NCI-H748 treated with DMSO at 0.1 percent for 48 hours (cell line): ENCODE measurements around the gene TRIP10.

Source experiments
- DNase-seq: peaks from one replicate; lab custom pipeline; 2025; lab: John Stamatoyannopoulos, UW

TRIP10 gene

DNA sequence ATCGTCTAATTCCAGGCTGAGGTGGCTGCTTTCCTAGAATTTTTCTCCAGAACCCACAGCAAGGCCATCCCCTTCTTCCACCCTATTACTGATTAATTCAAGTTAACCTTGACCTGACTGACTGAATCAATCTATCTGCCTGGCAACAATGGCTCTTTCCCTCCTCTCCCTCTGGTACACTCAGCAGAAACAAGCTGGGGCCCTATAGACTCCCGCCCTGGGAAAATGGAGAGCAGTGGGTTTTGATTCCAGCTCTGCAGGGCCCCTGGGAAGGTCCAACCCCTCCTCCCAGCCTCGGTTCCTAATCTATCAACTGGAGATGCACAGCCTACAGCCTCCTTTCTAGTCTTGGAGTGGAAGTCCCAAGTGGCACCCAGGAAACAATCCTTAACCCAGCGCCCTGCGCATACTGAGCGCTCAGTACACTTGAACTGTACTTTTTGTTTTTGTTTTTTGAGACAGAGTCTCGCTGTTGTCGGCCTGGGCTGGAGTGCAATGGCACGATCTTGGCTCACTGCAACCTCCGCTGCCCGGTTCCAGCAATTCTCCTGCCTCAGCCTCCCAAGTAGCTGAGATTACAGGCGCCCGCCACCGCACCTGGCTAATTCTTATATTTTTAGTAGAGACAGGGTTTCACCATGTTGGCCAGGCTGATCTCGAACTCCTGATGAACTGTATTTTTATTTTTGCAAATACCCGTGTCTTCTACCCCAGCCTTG, 13.8 kb upstream of the TRIP10 start:
- no peak for DNase-seq

DNA sequence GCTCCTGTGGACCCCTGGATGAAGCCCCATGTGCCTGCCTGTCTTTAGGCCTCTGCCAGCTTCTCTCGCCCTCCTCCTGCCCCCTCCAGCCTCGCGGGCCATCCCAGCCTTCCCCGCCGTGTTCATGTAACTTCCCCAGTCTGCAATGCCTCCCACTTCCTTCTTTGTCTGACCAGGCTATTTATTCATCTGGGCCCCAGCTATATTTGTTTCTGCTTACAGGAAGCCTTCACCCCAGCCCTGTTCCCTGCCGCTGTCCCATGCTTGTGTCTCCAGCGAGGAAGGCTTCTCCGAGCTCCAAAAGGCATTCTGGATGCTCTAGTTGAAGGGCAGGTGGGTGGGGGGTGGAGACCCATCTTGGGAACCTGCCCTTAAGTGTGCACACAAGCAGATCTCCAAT, 11.1 kb upstream of the TRIP10 start:
- DNase-seq = no peak

DNA sequence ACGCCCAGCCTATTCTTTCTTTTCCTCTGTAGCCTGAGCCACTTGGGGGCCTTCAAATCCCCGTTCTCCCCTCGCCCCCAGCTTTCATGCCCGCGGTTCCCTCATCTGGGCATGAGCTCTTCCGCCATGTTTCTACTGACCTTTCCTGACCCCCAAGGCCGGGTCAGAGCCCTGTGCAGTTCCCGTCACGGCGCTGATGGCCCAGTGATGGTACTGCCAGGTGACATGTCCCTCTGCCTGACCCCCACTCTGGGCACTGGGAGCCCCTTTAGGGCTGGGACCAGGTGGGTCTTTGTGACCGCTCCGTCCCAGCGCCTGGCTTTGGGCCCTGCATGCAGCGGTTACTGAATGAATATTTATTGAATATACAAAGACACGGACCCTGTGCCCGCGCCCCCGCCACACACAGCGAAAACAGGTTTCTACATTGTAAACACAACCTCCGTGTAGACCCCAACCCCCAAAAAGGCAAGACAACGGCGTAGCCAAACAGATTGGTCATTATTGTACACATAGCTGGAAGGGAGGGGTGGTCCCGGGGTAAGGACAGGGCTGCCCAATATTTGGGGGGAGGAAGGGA, 9.8 kb upstream of the TRIP10 start:
- DNase-seq = no peak

DNA sequence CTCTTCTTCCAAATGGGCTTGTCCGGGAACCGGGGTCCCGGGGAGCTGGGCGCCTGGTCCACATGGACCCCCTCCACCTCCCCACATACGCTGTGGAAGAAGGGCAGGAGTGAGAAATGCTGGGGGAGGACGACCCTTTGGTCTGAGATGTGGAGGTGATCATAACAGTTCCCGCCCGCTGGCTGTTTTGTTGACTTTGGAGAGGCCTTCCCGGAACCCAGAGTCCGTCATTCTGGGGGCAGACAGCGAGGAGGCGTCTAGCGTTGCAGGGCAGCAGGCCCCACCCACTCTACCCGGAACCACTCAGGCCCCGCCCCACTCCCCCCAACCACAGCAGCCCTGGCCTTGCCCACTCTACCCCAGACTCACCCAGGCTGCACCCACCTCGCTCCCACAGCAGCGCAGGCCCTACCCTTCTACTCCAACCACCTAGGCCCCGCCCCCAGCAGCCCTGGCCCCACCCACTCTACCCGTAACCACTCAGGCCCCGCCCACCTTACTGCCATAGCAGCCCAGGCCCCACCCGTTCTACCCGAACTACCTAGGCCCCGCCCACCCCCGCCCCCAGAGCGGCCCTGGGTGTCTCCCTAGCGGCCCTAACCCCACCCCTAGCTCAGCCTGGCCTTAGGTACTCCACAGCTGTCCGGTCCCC, 9.2 kb upstream of the TRIP10 start:
- no peak for DNase-seq

DNA sequence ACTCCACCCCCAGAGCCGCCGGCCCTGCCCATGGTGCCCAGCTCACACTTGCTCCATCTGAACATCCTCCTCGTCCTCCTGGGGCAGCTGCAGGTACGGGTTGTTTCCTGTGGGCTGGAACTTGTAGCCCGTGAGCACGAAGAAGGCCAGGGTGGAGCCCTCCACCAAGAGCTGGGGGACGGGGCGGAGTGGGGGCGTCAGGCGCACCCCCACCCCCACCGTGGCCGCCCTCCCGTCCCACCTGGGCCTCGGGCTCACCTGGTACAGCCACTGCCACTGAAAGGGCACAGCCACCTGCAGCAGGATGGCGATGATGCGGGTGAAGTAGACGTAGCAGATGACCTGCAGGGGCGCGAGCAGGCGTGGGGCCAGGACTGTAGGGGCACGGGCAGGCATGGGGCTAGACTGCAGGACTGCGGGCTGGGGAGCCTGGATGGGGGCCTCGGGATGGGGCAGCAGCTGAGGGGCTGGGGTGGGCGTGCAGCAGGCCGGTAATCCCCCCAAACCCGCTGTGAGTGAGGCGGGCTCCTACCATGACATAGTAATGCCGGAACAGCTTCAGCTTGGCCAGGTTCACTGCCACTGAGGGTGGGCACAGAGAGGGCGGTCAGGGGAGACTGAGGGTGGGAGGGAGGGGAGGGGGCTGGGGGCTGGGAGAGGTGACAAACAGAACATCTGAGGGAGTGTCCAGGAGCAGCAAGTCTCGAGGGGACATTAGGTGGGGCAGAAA, 8.4 kb upstream of the TRIP10 start:
- no peak for DNase-seq

DNA sequence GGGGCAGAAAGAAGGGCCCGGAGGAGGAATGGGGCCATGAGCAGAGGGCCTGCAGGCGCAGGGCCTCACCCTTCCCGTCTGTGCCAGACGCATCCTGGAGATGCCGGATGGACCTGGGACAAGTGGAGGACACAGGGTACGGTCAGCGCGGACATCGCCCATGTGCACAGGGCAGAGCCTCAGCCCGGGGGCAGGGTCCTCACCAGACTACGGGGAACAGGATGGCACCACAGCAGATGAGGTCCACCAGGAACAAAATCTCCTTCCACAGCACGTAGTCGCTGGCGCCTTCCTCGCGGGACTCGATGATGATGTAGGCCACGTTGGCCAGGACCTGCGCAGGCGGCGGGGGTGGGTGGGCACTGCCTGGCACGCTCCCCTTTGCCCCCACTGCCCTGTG, 7.7 kb upstream of the TRIP10 start:
- no peak for DNase-seq

DNA sequence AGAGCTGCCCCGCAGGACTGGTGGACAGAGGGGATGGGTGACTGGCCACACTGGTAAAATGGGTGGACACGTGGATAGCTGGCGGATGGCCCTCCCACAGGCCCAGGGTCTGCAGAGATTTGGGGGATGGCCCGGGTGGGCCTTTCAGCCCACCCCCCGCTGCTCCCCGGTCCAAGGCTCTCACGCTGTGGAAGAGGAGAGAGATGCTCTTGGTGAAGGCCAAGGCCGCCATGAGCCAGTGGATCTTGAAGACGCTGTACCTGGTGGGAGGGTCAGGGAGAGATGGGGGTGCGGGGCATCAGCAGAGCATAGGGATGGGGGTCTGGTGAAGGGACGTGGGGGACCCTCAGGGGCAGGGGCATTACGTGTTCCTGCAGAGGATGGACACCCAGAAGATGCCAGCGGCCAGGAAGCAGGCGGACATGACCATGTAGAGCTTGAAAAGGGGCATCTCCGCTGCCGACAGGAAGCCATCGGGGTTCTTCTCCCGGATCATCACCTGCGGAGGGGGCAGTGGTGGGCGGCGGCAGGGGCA, 6.6 kb upstream of the TRIP10 start:
- DNase-seq = no peak

DNA sequence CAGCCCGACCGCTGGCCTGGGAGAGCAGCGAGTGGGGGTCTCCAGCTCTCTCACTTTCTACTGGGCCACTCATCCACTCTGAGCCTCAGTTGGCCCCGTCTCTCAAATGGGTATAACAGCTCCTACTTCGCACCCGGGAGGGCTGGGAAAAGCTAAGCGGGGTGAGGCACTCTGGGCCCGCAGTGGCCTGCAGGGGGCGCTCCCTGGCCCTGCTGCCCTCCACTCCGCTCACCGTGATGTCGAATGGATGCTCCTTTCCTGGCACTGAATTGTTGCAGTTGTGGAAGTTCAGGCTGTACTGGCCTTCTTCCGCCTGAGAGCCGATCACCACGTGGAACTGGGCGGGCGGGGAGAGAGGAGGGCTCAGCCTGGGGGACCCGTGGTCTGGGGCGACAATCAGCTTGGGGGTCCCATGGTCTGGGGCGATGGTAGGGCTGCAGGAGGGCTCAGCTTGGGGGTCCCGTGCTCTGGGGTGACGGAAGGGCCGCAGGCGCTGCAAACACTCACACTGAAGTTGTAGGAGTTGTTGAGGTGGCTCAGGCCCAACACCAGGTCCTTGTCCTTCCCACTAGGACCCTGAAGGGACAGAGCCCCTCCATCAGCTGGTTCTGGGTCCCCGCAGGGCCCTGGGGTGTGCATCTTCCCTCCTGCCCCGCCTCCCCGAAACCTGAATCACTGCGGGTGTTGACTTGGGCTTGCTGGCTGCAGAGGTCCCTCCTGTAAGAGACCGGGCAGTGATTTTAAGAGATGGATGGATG, 6.0 kb upstream of the TRIP10 start:
- no peak for DNase-seq

DNA sequence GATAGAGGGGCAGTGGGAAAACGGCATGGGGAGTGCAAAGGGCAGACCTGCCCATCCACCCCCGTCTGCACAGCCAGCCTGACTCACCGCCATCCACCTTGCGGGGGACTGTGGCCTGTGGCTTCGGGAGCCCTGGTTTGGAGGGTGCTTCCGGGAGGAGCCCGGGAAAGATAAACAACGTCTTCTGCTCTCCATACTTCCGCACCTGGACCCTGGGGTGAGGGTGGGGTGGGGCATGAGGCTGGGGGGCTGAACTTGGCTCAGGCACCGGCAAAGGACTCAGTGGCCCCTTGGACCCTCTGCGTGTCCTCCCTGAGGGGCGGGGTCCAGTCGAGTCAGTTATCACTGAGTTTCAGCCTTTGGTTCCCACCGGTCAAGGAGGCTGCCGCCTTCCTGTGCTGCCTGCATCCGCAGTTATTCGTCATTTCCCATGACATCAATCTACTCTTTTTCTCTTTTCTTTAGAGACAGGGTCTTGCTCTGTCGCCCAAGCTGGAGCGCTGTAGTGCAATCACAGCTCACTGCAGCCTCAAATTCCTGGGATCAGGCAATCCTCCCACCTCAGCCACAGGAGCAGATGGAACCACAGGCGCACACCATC, 5.3 kb upstream of the TRIP10 start:
- DNase-seq = no peak

DNA sequence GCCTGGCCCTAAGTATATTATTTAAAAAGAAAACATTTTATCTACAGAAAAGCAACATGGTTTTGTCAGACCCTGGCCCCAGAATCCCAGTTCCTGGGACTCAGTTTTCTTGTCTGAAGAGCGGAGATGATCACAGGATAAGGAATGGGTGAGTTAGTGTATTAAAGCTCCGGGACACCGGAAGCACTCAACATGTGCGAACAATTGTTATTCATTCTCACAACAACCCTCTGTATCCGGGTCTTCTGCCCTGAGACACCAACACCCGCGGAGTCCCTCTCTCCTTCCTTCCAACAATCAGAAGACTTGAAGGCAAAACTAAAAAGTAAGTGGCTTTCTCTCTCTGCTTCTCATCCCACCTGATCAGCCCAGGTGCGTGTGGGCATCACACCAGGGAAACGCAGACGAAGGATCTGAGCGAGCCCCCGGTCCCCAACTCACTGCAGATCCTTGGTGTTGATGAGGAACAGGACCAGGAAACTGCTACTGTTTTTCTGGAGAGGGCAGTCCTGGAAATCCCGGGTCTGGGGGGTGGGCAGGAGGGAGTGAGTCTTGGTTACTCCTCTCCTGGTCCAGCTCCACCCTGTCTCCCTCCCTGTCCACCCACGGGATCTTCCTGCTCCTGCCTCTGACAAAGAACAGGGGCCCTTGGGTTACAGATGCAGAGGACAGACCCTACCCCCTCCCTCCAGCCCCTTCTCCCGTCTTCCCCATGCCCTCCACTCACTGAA, 4.1 kb upstream of the TRIP10 start:
- no peak for DNase-seq

DNA sequence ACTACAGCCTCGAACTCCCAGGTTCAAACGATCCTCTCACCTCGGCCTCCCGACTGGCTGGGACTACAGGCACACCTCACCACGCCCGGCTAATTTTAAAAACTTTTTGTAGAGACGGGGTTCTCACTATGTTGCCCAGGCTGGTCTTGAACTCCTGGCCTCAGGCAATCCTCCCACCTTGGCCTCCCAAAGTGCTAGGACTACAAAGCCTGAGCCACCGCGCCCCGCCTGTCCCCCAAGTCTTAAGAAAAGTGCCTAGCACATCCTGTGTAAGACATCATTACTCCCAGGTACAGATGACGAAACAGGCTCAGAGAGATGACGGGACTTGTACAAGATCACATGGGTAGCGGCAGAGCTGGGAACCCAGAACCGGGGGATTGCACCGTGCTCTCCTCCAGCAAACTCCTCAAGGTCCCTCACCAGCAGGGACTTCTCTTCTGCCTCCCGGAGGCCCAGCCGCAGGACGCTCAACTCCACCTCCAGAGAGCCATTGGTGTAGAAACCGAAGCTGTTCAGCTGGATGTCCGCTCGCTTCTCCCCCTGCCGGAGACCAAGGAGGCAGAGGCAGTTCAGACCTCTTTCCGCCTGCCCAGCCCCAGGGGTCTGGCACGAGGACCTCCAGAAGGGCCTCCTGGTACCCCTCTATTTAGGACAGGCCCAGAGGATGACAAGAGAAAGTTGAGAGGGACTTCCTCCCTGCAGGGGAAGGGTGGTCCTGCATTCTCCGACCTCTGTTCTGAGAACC, 3.1 kb upstream of the TRIP10 start:
- peak; percentile 8 for DNase-seq

DNA sequence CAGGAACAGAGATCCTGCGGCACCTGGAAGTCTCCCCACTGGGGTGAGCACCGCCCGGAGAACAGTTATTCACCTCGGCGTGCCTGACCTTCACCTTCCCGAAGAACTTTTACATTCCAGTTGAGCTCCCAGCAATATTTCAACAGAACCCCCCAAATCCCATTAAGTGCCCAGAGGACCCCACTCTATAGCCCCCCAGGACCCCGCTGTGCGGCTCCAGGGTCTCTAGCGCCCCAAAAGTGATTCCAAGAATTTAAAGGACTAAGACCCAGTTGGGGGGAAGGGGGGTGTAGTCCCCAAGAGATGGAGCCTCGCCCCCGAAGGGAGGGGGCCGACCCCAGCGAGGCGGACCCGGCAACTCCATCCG, 2.6 kb upstream of the TRIP10 start:
- no peak for DNase-seq

DNA sequence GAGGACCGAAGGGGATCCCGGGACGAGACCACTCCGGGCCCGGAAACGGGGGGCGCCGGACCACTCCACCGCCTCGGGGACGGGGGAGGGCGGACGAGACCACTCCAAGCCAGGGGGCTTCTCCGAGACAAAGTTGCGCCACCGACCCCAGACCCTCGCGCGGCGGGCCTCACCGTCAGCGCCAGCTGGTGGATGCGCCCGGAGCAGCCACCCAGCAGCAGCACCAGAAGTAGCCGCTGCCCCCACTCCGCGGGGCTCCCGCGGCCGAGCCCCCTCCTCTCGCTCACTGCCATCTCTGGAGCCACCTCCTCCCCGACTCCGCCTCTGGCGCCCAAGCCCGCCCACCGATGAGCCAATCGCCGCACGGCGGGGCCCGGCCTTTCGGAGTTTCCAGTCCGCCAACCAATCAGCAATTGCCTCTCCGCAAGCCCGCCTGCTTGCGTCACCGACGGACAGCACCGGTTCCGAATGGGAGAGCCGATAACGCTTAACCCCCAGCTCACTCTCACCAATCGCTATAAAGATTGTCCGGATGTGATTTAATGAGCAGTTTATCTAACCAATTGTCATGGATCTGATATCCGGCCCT, 2.1 kb upstream of the TRIP10 start, which contains the start of gene GPR108:
TSS of gene GPR108 (minus strand) at position 297 of the 589 bp plus-strand sequence. CDS start at position 293, 4 bp downstream.
- DNase-seq = peak; percentile 96

DNA sequence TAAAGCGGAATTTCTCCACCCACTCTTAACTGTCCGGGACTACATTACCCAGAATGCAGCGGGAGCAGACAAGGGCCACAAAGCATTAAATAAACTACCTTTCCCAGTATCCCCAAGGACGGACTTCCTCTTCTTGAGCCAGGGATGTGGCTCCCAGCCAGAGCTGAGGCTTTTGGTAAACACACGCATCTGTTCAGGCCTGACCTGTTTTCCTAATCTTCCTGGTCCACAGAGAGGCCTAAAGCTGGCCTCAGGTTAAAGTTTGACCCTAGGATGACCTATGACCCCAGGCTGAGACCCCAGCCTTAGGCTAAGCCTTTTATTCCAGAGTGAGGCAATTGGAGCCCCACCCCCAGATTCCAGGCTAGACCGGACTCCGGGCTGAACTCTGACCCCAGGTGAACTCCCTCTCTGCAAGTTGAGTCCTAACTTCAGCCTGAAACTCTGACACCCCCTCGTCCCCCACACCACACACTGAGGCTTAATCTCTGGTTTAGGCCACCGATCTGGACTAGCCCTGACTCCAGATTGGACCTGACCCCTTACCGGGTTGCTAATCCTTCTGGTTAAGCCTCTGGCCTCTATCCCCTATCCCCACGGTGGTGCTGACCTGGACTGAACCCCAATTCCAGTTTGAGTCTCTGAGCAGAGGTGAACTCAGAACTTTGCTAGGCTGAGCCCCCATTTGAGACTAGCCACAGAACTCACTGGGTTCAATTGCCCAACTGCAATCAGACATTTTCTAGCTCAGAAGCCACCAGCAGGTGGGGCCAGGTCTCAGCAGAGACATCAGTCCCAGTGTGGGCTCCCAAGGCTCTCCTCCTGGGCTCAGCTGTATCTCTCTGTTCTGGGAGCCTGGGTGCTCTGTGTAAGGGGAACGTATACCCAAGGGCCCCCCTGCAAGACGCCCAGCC, 1.4 kb upstream of the TRIP10 start:
- DNase-seq = peak; percentile 31

DNA sequence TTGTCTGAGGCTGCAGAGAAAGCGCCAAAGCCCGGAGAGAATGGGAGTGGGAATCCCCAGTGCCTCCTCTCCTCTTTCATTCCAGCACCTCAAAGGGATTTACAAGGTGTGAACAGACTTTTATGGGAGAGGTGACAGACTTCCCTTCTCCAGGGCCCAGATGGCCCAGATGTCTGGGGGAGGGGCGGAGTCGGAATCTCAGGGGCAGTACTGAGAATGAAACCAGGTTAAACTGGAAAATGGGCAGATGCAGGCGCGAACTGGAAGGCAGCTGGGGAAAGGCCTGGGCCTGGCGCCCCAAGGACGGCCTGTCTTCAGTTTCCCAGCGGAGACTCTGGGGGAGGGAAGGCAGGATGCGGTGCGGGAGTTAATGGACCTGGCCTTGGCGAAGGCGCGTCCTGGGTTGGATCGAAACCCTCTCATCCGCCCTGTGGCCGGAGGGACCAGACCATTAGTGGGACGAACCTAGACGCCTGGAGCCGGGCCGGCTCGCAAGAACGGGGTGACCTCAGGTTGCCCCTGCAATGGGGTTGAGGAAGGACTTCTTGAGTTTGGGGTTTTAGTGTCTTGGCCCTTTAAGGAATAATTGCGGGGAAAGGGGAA, 592 bp upstream of the TRIP10 start:
- DNase-seq = no peak

DNA sequence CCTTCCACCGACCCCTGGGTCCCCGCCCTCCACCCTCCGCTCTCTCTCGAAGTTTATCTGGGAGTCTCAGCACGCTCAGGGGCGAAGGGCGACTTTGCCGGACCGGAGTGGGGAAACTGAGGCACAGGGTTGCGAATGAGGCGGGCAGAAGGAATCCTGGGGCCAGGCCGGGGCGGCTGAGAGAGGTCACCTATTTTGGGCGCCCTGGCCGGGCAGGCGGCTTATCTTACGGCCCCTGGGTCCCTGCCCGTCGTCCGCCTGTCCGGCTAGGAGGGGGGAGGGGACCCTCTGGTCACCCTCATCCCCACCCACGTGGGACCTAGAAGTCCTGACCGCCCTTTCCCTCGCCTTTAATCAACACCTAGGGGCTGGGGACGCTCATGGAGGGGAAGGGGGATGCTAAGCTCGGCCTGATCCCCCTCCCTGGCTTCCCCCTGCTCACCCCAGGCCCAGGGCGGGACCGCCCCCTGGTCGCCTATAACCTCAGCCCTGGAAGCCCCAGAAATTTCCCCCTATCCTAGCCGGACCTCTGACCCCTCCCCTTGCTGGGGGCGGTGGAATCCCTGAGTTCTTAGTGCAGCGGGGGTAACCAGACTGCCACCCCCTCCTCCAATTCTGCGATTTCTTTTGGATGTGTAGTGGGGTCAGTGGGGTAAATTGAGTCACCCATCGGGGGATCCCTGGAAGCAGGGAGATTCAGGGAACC, 556 bp downstream of the TRIP10 start:
- no peak for DNase-seq

DNA sequence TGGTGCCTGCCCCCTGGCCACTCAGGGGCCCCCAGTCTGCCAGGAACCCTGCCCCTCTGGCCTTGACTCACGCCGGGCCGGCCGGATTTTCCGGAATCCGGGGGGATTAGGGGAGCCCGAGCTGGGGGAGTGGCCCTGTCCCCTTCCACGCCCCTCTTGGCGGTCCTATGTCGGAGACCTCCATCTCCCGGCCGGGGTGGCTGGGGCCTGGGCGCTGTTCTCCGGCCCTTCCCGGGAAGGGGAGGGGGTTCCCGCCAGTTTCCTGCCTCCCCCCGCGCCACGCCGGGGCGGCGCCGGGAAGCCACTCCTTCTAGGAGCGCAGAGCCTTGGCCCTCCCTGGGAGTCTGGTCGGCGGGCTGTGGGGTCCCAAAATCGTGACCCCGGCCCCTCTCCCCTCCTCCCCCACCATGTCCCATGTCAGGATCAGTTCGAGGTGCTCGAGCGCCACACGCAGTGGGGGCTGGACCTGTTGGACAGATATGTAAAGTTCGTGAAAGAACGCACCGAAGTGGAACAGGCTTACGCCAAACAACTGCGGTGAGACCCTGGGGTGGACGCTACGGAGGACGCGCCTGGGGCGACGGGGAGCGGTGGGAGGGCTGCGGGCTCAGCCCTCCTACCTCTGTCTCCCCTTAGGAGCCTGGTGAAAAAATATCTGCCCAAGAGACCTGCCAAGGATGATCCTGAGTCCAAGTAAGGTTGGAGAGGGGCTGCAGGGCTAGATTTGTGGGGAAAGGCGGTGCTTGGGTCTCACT, 1.3 kb downstream of the TRIP10 start:
- no peak for DNase-seq
